GM23338 (cell line): ENCODE results near the gene RAD51B. TPM values are rescaled to one million over a fixed set of nuclear protein-coding genes. Genes with fewer than 3 reads are reported as not detected.

Experiments
- ATAC-seq: fragments of 200-7000 bp; cut with Tn5 transposase; 3 replicates; pipeline ENCODE4 v1.9.1; 2020
- DNase-seq: peaks from one replicate; pipeline ENCODE4 v3.0.0-alpha.2; 2015; ENCODE audit warnings: low spot score
- H2AFZ ChIP-seq: fragments of 200-600 bp; sonication (generic); 2 replicates; pipeline ENCODE4 v1.8.0; 2016; ENCODE audit warnings: antibody characterized with exemption, mild to moderate bottlenecking, moderate library complexity
- H3F3A ChIP-seq: fragments of 200-600 bp; sonication (generic); replicated peaks from 2 replicates; pipeline ENCODE4 v1.8.0; 2017; ENCODE audit warnings: antibody characterized with exemption, mixed run types, low read depth
- H3K27ac ChIP-seq: fragments of 200-600 bp; sonication (generic); 2 replicates; pipeline ENCODE4 v1.6.1; 2016; ENCODE audit warnings: low read depth
- H3K27me3 ChIP-seq: fragments of 200-600 bp; sonication (generic); 2 replicates; pipeline ENCODE4 v1.8.0; 2016; ENCODE audit warnings: mild to moderate bottlenecking, mixed run types, moderate library complexity; ENCODE audit not compliant: insufficient read depth
- H3K36me3 ChIP-seq: fragments of 200-600 bp; sonication (generic); 2 replicates; pipeline ENCODE4 v1.8.0; 2016; ENCODE audit warnings: mild to moderate bottlenecking; ENCODE audit not compliant: insufficient read depth
- H3K4me1 ChIP-seq: fragments of 200-600 bp; sonication (generic); 2 replicates; pipeline ENCODE4 v1.8.0; 2016; ENCODE audit warnings: mild to moderate bottlenecking, moderate library complexity; ENCODE audit not compliant: insufficient read depth
- H3K4me2 ChIP-seq: fragments of 200-600 bp; sonication (generic); 2 replicates; pipeline ENCODE4 v1.7.1; 2017; ENCODE audit warnings: mixed run types
- H3K4me3 ChIP-seq: fragments of 200-600 bp; sonication (generic); 2 replicates; pipeline ENCODE4 v1.6.1; 2016; ENCODE audit warnings: mixed run types
- H3K79me2 ChIP-seq: fragments of 200-600 bp; sonication (generic); replicated peaks from 2 replicates; pipeline ENCODE4 v1.8.0; 2017; ENCODE audit warnings: mild to moderate bottlenecking; ENCODE audit not compliant: insufficient read depth
- H3K9me2 ChIP-seq: fragments of 200-600 bp; sonication (generic); 2 replicates; pipeline ENCODE4 v1.8.0; 2017; ENCODE audit not compliant: insufficient read depth
- H4K20me1 ChIP-seq: fragments of 200-600 bp; sonication (generic); replicated peaks from 2 replicates; pipeline ENCODE4 v1.8.0; 2017; ENCODE audit warnings: mild to moderate bottlenecking; ENCODE audit not compliant: insufficient read depth
- H3K27ac Mint-ChIP-seq: 2 replicates; pipeline ENCODE4 v1.8.0; 2020; ENCODE audit warnings: inconsistent platforms, mild to moderate bottlenecking, moderate library complexity, mixed read lengths
- H3K27me3 Mint-ChIP-seq: 3 replicates; pipeline ENCODE4 v1.8.0; 2022; ENCODE audit warnings: low read depth, mild to moderate bottlenecking, moderate library complexity, mixed read lengths, inconsistent platforms; ENCODE audit not compliant: insufficient read depth, poor library complexity
- H3K36me3 Mint-ChIP-seq: 3 replicates; pipeline ENCODE4 v1.8.0; 2021; ENCODE audit warnings: low read depth, mild to moderate bottlenecking, inconsistent platforms, moderate library complexity, mixed read lengths
- H3K4me1 Mint-ChIP-seq: 3 replicates; pipeline ENCODE4 v1.8.0; 2020; ENCODE audit warnings: mild to moderate bottlenecking, inconsistent platforms, mixed read lengths
- H3K4me3 Mint-ChIP-seq: 3 replicates; pipeline ENCODE4 v1.8.0; 2021; ENCODE audit warnings: moderate library complexity, mild to moderate bottlenecking, inconsistent platforms, mixed read lengths
- H3K9me3 Mint-ChIP-seq: 3 replicates; pipeline ENCODE4 v1.8.0; 2020; ENCODE audit warnings: moderate library complexity, mild to moderate bottlenecking, inconsistent platforms, mixed read lengths
- CREB1 ChIP-seq: fragments of 250-450 bp; sonication (Bioruptor Pico); IDR thresholded peaks from 2 replicates; pipeline ENCODE4 v1.5.0; 2020; ENCODE audit warnings: low read depth, mild to moderate bottlenecking, moderate library complexity
- CTCF ChIP-seq, 2 experiments: fragments of 200-600 bp in 1 of 2; sonication (generic) in 1 of 2; conservative IDR thresholded peaks; 2 replicates each; pipeline versions ENCODE4 v1.5.1 to v1.6.1; 2016 to 2017; ENCODE audit warnings: antibody characterized with exemption in 2 of 2, low read depth in 2 of 2, mild to moderate bottlenecking in 2 of 2, moderate library complexity in 1 of 2
- EZH2 ChIP-seq: fragments of 200-600 bp; sonication (generic); IDR thresholded peaks from one replicate; pipeline ENCODE4 v1.8.0; 2017; ENCODE audit warnings: antibody characterized with exemption, mild to moderate bottlenecking, low read depth; ENCODE audit not compliant: unreplicated experiment
- EZH2phosphoT487 ChIP-seq: fragments of 200-600 bp; sonication (generic); IDR thresholded peaks from one replicate; pipeline ENCODE4 v1.8.1; 2018; ENCODE audit warnings: antibody characterized with exemption; ENCODE audit not compliant: unreplicated experiment
- JUNB ChIP-seq: IDR thresholded peaks from one replicate; pipeline ENCODE4 v1.6.1; 2016; ENCODE audit warnings: antibody characterized with exemption; ENCODE audit not compliant: unreplicated experiment
- NANOG ChIP-seq: IDR thresholded peaks from 2 replicates; pipeline ENCODE4 v1.6.1; 2016; ENCODE audit warnings: antibody characterized with exemption, borderline replicate concordance
- REST ChIP-seq: IDR thresholded peaks from one replicate; pipeline ENCODE4 v1.6.1; 2018; ENCODE audit warnings: antibody characterized with exemption; ENCODE audit not compliant: unreplicated experiment
- STAT1 ChIP-seq: IDR thresholded peaks from one replicate; pipeline ENCODE4 v1.6.1; 2016; ENCODE audit warnings: antibody characterized with exemption; ENCODE audit not compliant: unreplicated experiment
- ZNF114 ChIP-seq: fragments of 250-450 bp; sonication (Bioruptor Pico); IDR thresholded peaks from 2 replicates; pipeline ENCODE4 v1.5.0; 2020; ENCODE audit warnings: mild to moderate bottlenecking, moderate library complexity
- ZNF331 ChIP-seq: fragments of 250-450 bp; sonication (Bioruptor Pico); IDR thresholded peaks from 2 replicates; pipeline ENCODE4 v1.5.0; 2020; ENCODE audit warnings: low read depth, mild to moderate bottlenecking, moderate library complexity
- polyA plus RNA-seq: library from polyadenylated mRNA; unstranded; fragments of >200 nt; fragmentation: Nextera tagmentation; extraction: Ambion mirVana; gene quantifications from 2 replicates; pipeline ENCODE4 v1.2.1, GENCODE V29; 2016
- total RNA-seq: library from RNA; depleted of rRNA; stranded (reverse); fragments of >200 nt; shearing (Covaris generic); gene quantifications from 2 replicates; pipeline ENCODE4 v1.2.3, GENCODE V29; 2014
- TF ChIP-seq, protein P1 (sequence below): fragments of 250-450 bp; sonication (Bioruptor Pico); IDR thresholded peaks from 2 replicates; pipeline ENCODE4 v1.5.0; 2020; ENCODE audit warnings: mild to moderate bottlenecking, moderate library complexity
- TF ChIP-seq, protein P2 (sequence below): IDR thresholded peaks from 2 replicates; pipeline ENCODE4 v1.6.1; 2016; ENCODE audit warnings: antibody characterized with exemption

Gene RAD51B
- total and polyA plus RNA-seq, 2 experiments from 2014 or later = 15.7 to 29.1 TPM

GRCh38 chr14:68327231-68327630, 507.7 kb downstream of the RAD51B start (continued):
- TF ChIP-seq, protein P1, sequence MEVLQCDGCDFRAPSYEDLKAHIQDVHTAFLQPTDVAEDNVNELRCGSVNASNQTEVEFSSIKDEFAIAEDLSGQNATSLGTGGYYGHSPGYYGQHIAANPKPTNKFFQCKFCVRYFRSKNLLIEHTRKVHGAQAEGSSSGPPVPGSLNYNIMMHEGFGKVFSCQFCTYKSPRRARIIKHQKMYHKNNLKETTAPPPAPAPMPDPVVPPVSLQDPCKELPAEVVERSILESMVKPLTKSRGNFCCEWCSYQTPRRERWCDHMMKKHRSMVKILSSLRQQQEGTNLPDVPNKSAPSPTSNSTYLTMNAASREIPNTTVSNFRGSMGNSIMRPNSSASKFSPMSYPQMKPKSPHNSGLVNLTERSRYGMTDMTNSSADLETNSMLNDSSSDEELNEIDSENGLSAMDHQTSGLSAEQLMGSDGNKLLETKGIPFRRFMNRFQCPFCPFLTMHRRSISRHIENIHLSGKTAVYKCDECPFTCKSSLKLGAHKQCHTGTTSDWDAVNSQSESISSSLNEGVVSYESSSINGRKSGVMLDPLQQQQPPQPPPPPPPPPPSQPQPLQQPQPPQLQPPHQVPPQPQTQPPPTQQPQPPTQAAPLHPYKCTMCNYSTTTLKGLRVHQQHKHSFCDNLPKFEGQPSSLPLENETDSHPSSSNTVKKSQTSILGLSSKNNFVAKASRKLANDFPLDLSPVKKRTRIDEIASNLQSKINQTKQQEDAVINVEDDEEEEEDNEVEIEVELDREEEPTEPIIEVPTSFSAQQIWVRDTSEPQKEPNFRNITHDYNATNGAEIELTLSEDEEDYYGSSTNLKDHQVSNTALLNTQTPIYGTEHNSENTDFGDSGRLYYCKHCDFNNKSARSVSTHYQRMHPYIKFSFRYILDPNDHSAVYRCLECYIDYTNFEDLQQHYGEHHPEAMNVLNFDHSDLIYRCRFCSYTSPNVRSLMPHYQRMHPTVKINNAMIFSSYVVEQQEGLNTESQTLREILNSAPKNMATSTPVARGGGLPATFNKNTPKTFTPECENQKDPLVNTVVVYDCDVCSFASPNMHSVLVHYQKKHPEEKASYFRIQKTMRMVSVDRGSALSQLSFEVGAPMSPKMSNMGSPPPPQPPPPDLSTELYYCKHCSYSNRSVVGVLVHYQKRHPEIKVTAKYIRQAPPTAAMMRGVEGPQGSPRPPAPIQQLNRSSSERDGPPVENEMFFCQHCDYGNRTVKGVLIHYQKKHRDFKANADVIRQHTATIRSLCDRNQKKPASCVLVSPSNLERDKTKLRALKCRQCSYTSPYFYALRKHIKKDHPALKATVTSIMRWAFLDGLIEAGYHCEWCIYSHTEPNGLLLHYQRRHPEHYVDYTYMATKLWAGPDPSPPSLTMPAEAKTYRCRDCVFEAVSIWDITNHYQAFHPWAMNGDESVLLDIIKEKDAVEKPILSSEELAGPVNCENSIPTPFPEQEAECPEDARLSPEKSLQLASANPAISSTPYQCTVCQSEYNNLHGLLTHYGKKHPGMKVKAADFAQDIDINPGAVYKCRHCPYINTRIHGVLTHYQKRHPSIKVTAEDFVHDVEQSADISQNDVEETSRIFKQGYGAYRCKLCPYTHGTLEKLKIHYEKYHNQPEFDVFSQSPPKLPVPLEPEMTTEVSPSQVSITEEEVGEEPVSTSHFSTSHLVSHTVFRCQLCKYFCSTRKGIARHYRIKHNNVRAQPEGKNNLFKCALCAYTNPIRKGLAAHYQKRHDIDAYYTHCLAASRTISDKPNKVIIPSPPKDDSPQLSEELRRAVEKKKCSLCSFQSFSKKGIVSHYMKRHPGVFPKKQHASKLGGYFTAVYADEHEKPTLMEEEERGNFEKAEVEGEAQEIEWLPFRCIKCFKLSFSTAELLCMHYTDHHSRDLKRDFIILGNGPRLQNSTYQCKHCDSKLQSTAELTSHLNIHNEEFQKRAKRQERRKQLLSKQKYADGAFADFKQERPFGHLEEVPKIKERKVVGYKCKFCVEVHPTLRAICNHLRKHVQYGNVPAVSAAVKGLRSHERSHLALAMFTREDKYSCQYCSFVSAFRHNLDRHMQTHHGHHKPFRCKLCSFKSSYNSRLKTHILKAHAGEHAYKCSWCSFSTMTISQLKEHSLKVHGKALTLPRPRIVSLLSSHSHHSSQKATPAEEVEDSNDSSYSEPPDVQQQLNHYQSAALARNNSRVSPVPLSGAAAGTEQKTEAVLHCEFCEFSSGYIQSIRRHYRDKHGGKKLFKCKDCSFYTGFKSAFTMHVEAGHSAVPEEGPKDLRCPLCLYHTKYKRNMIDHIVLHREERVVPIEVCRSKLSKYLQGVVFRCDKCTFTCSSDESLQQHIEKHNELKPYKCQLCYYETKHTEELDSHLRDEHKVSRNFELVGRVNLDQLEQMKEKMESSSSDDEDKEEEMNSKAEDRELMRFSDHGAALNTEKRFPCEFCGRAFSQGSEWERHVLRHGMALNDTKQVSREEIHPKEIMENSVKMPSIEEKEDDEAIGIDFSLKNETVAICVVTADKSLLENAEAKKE = no peak
- TF ChIP-seq JUNB = no peak
- no peak for TF ChIP-seq EZH2
- TF ChIP-seq EZH2phosphoT487 = no peak
- TF ChIP-seq ZNF331 (CRISPR knock-in tag) = no peak
- no peak for TF ChIP-seq STAT1

DNA sequence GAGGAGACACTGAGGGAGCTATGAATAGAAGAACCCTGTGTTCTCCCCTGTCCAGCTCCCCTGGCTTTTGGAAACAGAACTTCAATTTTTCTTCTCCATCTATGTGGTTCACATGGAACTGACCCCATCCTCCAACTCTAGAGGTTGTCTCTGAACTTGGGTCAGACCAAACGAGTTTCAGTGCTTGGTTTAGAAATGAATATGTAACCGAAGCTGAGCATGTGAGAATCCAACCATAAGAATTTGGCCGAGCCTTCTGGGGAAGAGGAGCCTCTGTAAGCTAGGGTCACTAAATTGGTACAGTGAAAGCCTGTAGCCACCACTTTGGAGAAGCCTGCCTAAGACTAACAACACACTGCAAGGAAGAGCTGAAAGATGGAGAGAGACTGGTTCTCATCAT, 508.9 kb downstream of the RAD51B start:
- H3K27ac Mint-ChIP-seq = no peak overlapping the region
- peaks cover 15% of the 10 kb centered on the region for H3K4me1 ChIP-seq
- no peaks in the 10 kb centered on the region for H3K27me3 ChIP-seq
- H3K4me2 ChIP-seq = no peak overlapping the region
- TF ChIP-seq, protein P2, sequence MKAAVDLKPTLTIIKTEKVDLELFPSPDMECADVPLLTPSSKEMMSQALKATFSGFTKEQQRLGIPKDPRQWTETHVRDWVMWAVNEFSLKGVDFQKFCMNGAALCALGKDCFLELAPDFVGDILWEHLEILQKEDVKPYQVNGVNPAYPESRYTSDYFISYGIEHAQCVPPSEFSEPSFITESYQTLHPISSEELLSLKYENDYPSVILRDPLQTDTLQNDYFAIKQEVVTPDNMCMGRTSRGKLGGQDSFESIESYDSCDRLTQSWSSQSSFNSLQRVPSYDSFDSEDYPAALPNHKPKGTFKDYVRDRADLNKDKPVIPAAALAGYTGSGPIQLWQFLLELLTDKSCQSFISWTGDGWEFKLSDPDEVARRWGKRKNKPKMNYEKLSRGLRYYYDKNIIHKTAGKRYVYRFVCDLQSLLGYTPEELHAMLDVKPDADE = no peak
- TF ChIP-seq EZH2 (no peak), EZH2phosphoT487 (no peak), STAT1 (no peak), CREB1 (CRISPR knock-in tag) (no peak), REST (no peak), ZNF114 (CRISPR knock-in tag) (no peak), CTCF (conservative IDR thresholded peaks at IDR 0.05; ENCODE audit: low read depth in 2 of 2) (no peak), JUNB (no peak), NANOG (no peak), ZNF331 (CRISPR knock-in tag) (no peak)
- H3K36me3 Mint-ChIP-seq = no peaks in the 10 kb centered on the region
- no peak overlapping the region for H3K27ac ChIP-seq
- no peaks in the 10 kb centered on the region for H3F3A ChIP-seq
- no peak overlapping the region for H2AFZ ChIP-seq
- DNase-seq (no peak), ATAC-seq (no peak)
- peaks cover 20% of the 10 kb centered on the region for H3K4me1 Mint-ChIP-seq
- H4K20me1 ChIP-seq = no peaks in the 10 kb centered on the region
- no peak overlapping the region for H3K4me3 Mint-ChIP-seq
- H3K36me3 ChIP-seq = no peaks in the 10 kb centered on the region
- no peaks in the 10 kb centered on the region for H3K79me2 ChIP-seq
- H3K9me3 Mint-ChIP-seq = no peaks in the 10 kb centered on the region
- H3K27me3 Mint-ChIP-seq = peaks cover 4% of the 10 kb centered on the region
- peaks cover 3% of the 10 kb centered on the region; the same call in 1 of the 2 replicates for H3K9me2 ChIP-seq
- H3K4me3 ChIP-seq = no peak overlapping the region
